ENCODE results near the gene FAM107B. TPM values are rescaled to one million over a fixed set of nuclear protein-coding genes. Genes with fewer than 3 reads are reported as not detected.

FAM107B gene
- total and polyA plus RNA-seq, 2 donors (not counting 3 experiments of a cell fraction or from before 2014, with no cell fraction given) = 39.2 to 176 TPM

DNA sequence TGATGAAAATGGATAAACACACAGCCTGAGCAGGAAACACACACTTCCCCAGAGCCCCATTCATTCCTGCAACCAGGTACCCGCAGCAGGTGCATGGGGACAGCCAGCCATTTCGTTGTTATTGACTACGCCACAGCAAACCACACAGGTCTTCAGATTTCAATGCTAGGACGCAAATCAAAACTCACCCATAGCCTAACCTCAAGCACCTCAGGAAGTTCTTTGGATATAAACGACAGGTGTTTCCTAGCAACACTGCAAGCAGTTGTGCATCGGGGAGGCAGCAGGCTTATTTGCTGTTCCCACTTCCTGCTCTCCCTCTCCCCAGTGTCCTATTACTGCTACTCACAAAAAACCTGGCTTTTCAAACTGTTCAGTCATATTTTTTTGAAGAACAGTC is 267.5 kb downstream of the FAM107B start:
- Histone ChIP-seq H3K4me1 (ENCODE audit: control insufficient read depth, extremely low read depth, insufficient read depth, low read length) (peaks cover 15% of the 10 kb centered on the region), H3K9ac (replicated peaks; ENCODE audit: extremely low read depth, insufficient read depth, low read length) (no peak overlapping the region), H3K4me3 (replicated peaks in 1 of 3; ENCODE audit: insufficient read depth in 1 of 3, low read depth in 1 of 3, low read length in 3 of 3) (no peak overlapping the region), H3K36me3 (ENCODE audit: control insufficient read depth in 2 of 2, extremely low read depth in 1 of 2, insufficient read depth in 2 of 2, low read length in 2 of 2) (peaks cover 0 to 7% of the 10 kb centered on the region in 2 experiments), H3K9me1 (replicated peaks; ENCODE audit: control insufficient read depth, extremely low read depth, insufficient read depth, low read length) (no peaks in the 10 kb centered on the region), H3K4me2 (ENCODE audit: insufficient read depth, low read length) (no peak overlapping the region), H3K27ac (ENCODE audit: insufficient read depth, low read depth, low read length) (no peak overlapping the region), H4K20me1 (replicated peaks; ENCODE audit: control insufficient read depth, extremely low read depth, insufficient read depth, low read length) (no peaks in the 10 kb centered on the region), H3K79me2 (ENCODE audit: control insufficient read depth, insufficient read depth, low read length) (no peaks in the 10 kb centered on the region), H3K27me3 (ENCODE audit: control insufficient read depth in 2 of 2, insufficient read depth in 2 of 2, low read length in 2 of 2) (no peaks in the 10 kb centered on the region), H2AFZ (ENCODE audit: low read depth, low read length) (no peak overlapping the region), H3K9me3 (replicated peaks; ENCODE audit: control insufficient read depth, insufficient read depth, low read length) (no peaks in the 10 kb centered on the region)
- TF ChIP-seq FOS (IDR thresholded peaks at IDR 0.05; ENCODE audit: borderline replicate concordance, insufficient read depth, low read length) (no peak), MAX (IDR thresholded peaks at IDR 0.05; ENCODE audit: insufficient read depth, insufficient read length) (no peak), JUN (IDR thresholded peaks at IDR 0.05; ENCODE audit: borderline replicate concordance, insufficient read depth, insufficient read length, low read depth) (no peak), GATA2 (IDR thresholded peaks at IDR 0.05; ENCODE audit: insufficient read depth, insufficient read length, low read depth, low read length) (no peak), POLR2A (IDR thresholded peaks at IDR 0.05; ENCODE audit: low read depth, low read length) (no peak), EZH2 (IDR thresholded peaks at IDR 0.05; ENCODE audit: borderline replicate concordance, low read depth, low read length, severe bottlenecking) (no peak), POLR2AphosphoS5 (IDR thresholded peaks at IDR 0.05; ENCODE audit: insufficient read depth, low read depth, low read length) (no peak), MYC (IDR thresholded peaks at IDR 0.05; ENCODE audit: low read depth, low read length) (no peak)
- TF ChIP-seq, protein P1, sequence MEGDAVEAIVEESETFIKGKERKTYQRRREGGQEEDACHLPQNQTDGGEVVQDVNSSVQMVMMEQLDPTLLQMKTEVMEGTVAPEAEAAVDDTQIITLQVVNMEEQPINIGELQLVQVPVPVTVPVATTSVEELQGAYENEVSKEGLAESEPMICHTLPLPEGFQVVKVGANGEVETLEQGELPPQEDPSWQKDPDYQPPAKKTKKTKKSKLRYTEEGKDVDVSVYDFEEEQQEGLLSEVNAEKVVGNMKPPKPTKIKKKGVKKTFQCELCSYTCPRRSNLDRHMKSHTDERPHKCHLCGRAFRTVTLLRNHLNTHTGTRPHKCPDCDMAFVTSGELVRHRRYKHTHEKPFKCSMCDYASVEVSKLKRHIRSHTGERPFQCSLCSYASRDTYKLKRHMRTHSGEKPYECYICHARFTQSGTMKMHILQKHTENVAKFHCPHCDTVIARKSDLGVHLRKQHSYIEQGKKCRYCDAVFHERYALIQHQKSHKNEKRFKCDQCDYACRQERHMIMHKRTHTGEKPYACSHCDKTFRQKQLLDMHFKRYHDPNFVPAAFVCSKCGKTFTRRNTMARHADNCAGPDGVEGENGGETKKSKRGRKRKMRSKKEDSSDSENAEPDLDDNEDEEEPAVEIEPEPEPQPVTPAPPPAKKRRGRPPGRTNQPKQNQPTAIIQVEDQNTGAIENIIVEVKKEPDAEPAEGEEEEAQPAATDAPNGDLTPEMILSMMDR (IDR thresholded peaks at IDR 0.05; ENCODE audit: extremely low read depth in 1 of 2, insufficient read depth in 1 of 2, low read depth in 1 of 2, low read length in 2 of 2) = no peak
- CTCF ChIA-PET = interaction anchor here (0.8 kb wide), 1 partner anchor 81 kb away, joined by 3 read pairs; no protein-coding TSS in a partner anchor
- DNase-seq (ENCODE audit: low read depth, low spot score) (peak; percentile 85), FAIRE-seq (no peak)
- BruUV-seq (replicated peaks) = no TSS peak
- POLR2A ChIA-PET = no interaction called here
- intact Hi-C loops (cut with micrococcal nuclease) (loop anchor here (1.0 kb wide), 1 partner anchor 71 kb away; no protein-coding TSS in a partner anchor), dilution Hi-C loops (cut with MboI; ENCODE audit: extremely low pct_ligation_motif_present, low sequenced_read_pairs) (no loop called here)

All from endothelial cell of umbilical vein (primary cell).